H1 (cell line): ENCODE results near the gene LPIN2. TPM values are rescaled to one million over a fixed set of nuclear protein-coding genes. Genes with fewer than 3 reads are reported as not detected.

Experiments
- CREB1 ChIP-seq: IDR thresholded peaks from 2 replicates; pipeline ENCODE4 v1.6.1; 2012; ENCODE audit warnings: inconsistent platforms
- JUN ChIP-seq: IDR thresholded peaks from 2 replicates; pipeline ENCODE4 v1.6.1; 2011; ENCODE audit warnings: low read depth, mild to moderate bottlenecking, improper control_type of control experiment, low read length
- SAP30 ChIP-seq: fragments of 300-600 bp; sonication (generic); IDR thresholded peaks from 2 replicates; pipeline ENCODE4 v1.7.1; 2012; ENCODE audit warnings: low read length, moderate library complexity, mild to moderate bottlenecking, inconsistent platforms; ENCODE audit not compliant: insufficient read depth, insufficient replicate concordance
- polyA plus RNA-seq, 7 experiments: library from polyadenylated mRNA; depleted of rRNA in 3 of 7; stranded (reverse) in 5 of 7; unstranded in 2 of 7; fragments of >200 nt in 5 of 7; fragments of 200-250 nt in 2 of 7; gene quantifications; 1 replicate in 5 of 7; 2 replicates in 1 of 7; 4 replicates in 1 of 7; pipeline versions ENCODE4 v1.2.1 to v1.2.3, GENCODE V29; 2011 to 2013; ENCODE audit warnings: missing spikeins in 2 of 7, mixed read lengths in 2 of 7
- total RNA-seq: library from RNA; stranded (reverse); fragmentation: NEBNext Ultra II Directional; extraction: Animal tissue kit (Norgen Biotek cat#: 25700); gene quantifications from 2 replicates; pipeline ENCODE4 v1.2.1, GENCODE V29; 2021
- TF ChIP-seq, protein P1 (sequence below): IDR thresholded peaks from 2 replicates; pipeline ENCODE4 v1.6.1; 2012; ENCODE audit warnings: inconsistent platforms

The LPIN2 gene
- total and polyA plus RNA-seq, 2 of the 8 experiments (the other 6 are each of a cell fraction or from before 2014, with no cell fraction given), result 7.4 to 14.2 TPM

GRCh38 chr18:2979129-2979528 lies 33.8 kb downstream of the LPIN2 start (continued):
- TF ChIP-seq SAP30 (no peak), CREB1 (no peak), JUN (no peak)
- TF ChIP-seq, protein P1, sequence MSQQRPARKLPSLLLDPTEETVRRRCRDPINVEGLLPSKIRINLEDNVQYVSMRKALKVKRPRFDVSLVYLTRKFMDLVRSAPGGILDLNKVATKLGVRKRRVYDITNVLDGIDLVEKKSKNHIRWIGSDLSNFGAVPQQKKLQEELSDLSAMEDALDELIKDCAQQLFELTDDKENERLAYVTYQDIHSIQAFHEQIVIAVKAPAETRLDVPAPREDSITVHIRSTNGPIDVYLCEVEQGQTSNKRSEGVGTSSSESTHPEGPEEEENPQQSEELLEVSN, result no peak
